Neural cell (in vitro differentiated cells): ENCODE measurements around the gene ACTRT2. TPM values are rescaled to one million over a fixed set of nuclear protein-coding genes. Genes with fewer than 3 reads are reported as not detected.

Experiments used
- H2AFZ ChIP-seq: fragments of 200-600, 300-800 bp; sonication (generic), shearing (Covaris generic); 2 replicates; pipeline ENCODE4 v1.6.0; 2014; ENCODE audit warnings: low read depth, mild to moderate bottlenecking, antibody characterized with exemption, low read length, moderate library complexity
- H3F3A ChIP-seq: fragments of 200-600 bp; shearing (Covaris generic); 2 replicates; pipeline ENCODE4 v1.6.1; 2016; ENCODE audit warnings: mild to moderate bottlenecking, moderate library complexity, mixed read lengths, antibody characterized with exemption, low read length; ENCODE audit not compliant: insufficient read depth, poor library complexity, severe bottlenecking
- H3K27ac ChIP-seq: fragments of 200-600, 300-800 bp; sonication (generic), shearing (Covaris generic); 2 replicates; pipeline ENCODE4 v1.5.1; 2014; ENCODE audit warnings: mild to moderate bottlenecking, low read length, moderate library complexity
- H3K27me3 ChIP-seq: fragments of 300-800, 200-600 bp; sonication (generic), shearing (Covaris generic); 2 replicates; pipeline ENCODE4 v1.6.0; 2014; ENCODE audit warnings: mild to moderate bottlenecking, low read depth, low read length, moderate library complexity; ENCODE audit not compliant: insufficient read depth
- H3K36me3 ChIP-seq: fragments of 300-800, 200-600 bp; sonication (generic), shearing (Covaris generic); 2 replicates; pipeline ENCODE4 v1.5.1; 2014; ENCODE audit warnings: mild to moderate bottlenecking, antibody characterized with exemption, low read length, moderate library complexity; ENCODE audit not compliant: insufficient read depth
- H3K4me2 ChIP-seq: fragments of 300-800, 200-600 bp; sonication (generic), shearing (Covaris generic); 2 replicates; pipeline ENCODE4 v1.6.0; 2014; ENCODE audit warnings: mild to moderate bottlenecking, low read length
- H3K4me3 ChIP-seq: fragments of 300-800, 200-600 bp; sonication (generic), shearing (Covaris generic); 2 replicates; pipeline ENCODE4 v1.5.1; 2014; ENCODE audit warnings: mild to moderate bottlenecking, low read length, moderate library complexity
- H3K79me2 ChIP-seq: fragments of 200-600 bp; shearing (Covaris generic); replicated peaks from 2 replicates; pipeline ENCODE4 v1.6.0; 2014; ENCODE audit warnings: mild to moderate bottlenecking, low read length, moderate library complexity; ENCODE audit not compliant: insufficient read depth
- H3K9ac ChIP-seq: fragments of 300-800, 200-600 bp; sonication (generic), shearing (Covaris generic); 2 replicates; pipeline ENCODE4 v1.6.1; 2016; ENCODE audit warnings: mild to moderate bottlenecking, low read length, mixed read lengths
- H3K9me2 ChIP-seq: fragments of 200-600 bp; shearing (Covaris generic); 2 replicates; pipeline ENCODE4 v1.6.1; 2016; ENCODE audit warnings: mild to moderate bottlenecking, low read length, mixed read lengths; ENCODE audit not compliant: insufficient read depth
- H3K9me3 ChIP-seq: fragments of 200-600, 300-800 bp; sonication (generic), shearing (Covaris generic); 2 replicates; pipeline ENCODE4 v1.6.1; 2016; ENCODE audit warnings: mild to moderate bottlenecking, mixed run types, low read length, moderate library complexity, mixed read lengths
- H4K20me1 ChIP-seq: fragments of 200-600 bp; shearing (Covaris generic); 2 replicates; pipeline ENCODE4 v1.6.1; 2016; ENCODE audit warnings: mild to moderate bottlenecking, mixed run types; ENCODE audit not compliant: insufficient read depth
- CTCF ChIP-seq: fragments of 450-650 bp; IDR thresholded peaks from 2 replicates; pipeline ENCODE4 v1.5.1; 2014; ENCODE audit warnings: antibody characterized with exemption, mild to moderate bottlenecking, moderate library complexity; ENCODE audit not compliant: poor library complexity, severe bottlenecking
- EP300 ChIP-seq: fragments of 450-650 bp; conservative IDR thresholded peaks from 2 replicates; pipeline ENCODE4 v1.6.1; 2014; ENCODE audit warnings: antibody characterized with exemption, mild to moderate bottlenecking, moderate library complexity; ENCODE audit not compliant: poor library complexity, severe bottlenecking
- EZH2 ChIP-seq: fragments of 200-600, 300-800 bp; shearing (Covaris generic), sonication (generic); IDR thresholded peaks from 2 replicates; pipeline ENCODE4 v1.6.1; 2014; ENCODE audit warnings: antibody characterized with exemption, low read length, borderline replicate concordance, mild to moderate bottlenecking; ENCODE audit not compliant: insufficient read depth, poor library complexity, severe bottlenecking
- MXI1 ChIP-seq: fragments of 450-650 bp; conservative IDR thresholded peaks from 2 replicates; pipeline ENCODE4 v1.6.1; 2014; ENCODE audit warnings: antibody characterized with exemption, mild to moderate bottlenecking; ENCODE audit not compliant: poor library complexity, severe bottlenecking
- POLR2AphosphoS5 ChIP-seq: IDR thresholded peaks from 2 replicates; pipeline ENCODE4 v1.6.1; 2012
- RAD21 ChIP-seq: fragments of 450-650 bp; conservative IDR thresholded peaks from 2 replicates; pipeline ENCODE4 v1.6.1; 2014; ENCODE audit warnings: antibody characterized with exemption, mild to moderate bottlenecking, moderate library complexity
- REST ChIP-seq: IDR thresholded peaks from 2 replicates; pipeline ENCODE4 v1.6.1; 2012; ENCODE audit warnings: borderline replicate concordance
- SMC3 ChIP-seq: fragments of 450-650 bp; conservative IDR thresholded peaks from 2 replicates; pipeline ENCODE4 v1.6.1; 2014; ENCODE audit warnings: antibody characterized with exemption, mild to moderate bottlenecking, moderate library complexity; ENCODE audit not compliant: poor library complexity
- TAF1 ChIP-seq: IDR thresholded peaks from 2 replicates; pipeline ENCODE4 v1.6.1; 2012; ENCODE audit warnings: low read depth
- polyA plus RNA-seq: library from polyadenylated mRNA; depleted of rRNA; stranded (reverse); fragments of >200 nt; gene quantifications from 2 replicates; pipeline ENCODE4 v1.2.3, GENCODE V29; 2014

Gene ACTRT2
- polyA plus RNA-seq, 1 donor from 2014 or later: not detected

GRCh38 chr1:3018576-3018975 lies 2.7 kb upstream of the ACTRT2 start:
- Histone ChIP-seq H3F3A (no peaks in the 10 kb centered on the region), H3K4me3 (no peak overlapping the region), H3K79me2 (no peaks in the 10 kb centered on the region), H3K9me2 (no peaks in the 10 kb centered on the region), H4K20me1 (no peaks in the 10 kb centered on the region), H3K9me3 (no peaks in the 10 kb centered on the region), H3K27me3 (no peaks in the 10 kb centered on the region), H2AFZ (no peak overlapping the region), H3K4me2 (no peak overlapping the region), H3K9ac (no peak overlapping the region), H3K36me3 (no peaks in the 10 kb centered on the region), H3K27ac (no peak overlapping the region)
- TF ChIP-seq EP300 (no peak), EZH2 (no peak), CTCF (no peak), POLR2AphosphoS5 (no peak), MXI1 (no peak), RAD21 (no peak), REST (no peak), TAF1 (no peak), SMC3 (no peak)

GRCh38 chr1:3019007-3019515 lies 2.2 kb upstream of the ACTRT2 start:
- Histone ChIP-seq H3K79me2 (no peaks in the 10 kb centered on the region), H3K9ac (no peak overlapping the region), H3K27me3 (no peaks in the 10 kb centered on the region), H3K4me2 (no peak overlapping the region), H3F3A (no peaks in the 10 kb centered on the region), H3K36me3 (no peaks in the 10 kb centered on the region), H4K20me1 (no peaks in the 10 kb centered on the region), H3K4me3 (no peak overlapping the region), H2AFZ (no peak overlapping the region), H3K27ac (no peak overlapping the region), H3K9me2 (no peaks in the 10 kb centered on the region), H3K9me3 (no peaks in the 10 kb centered on the region)
- TF ChIP-seq CTCF: no peak
- no peak for TF ChIP-seq SMC3
- no peak for TF ChIP-seq MXI1
- TF ChIP-seq REST: no peak
- TF ChIP-seq RAD21: no peak
- no peak for TF ChIP-seq EP300
- TF ChIP-seq TAF1: no peak
- TF ChIP-seq POLR2AphosphoS5: no peak
- TF ChIP-seq EZH2: no peak
